WERI-Rb-1 (cell line): ENCODE measurements around the gene PDGFA.

Source experiments
- DNase-seq: peaks from one replicate; pipeline ENCODE4 v3.0.0-alpha.2; 2020
- H3K27ac ChIP-seq: fragments of 250-450 bp; sonication (Bioruptor Pico); 2 replicates; pipeline ENCODE4 v1.5.1; 2020; ENCODE audit warnings: mild to moderate bottlenecking, moderate library complexity
- H3K27me3 ChIP-seq: fragments of 250-450 bp; sonication (Bioruptor Pico); 2 replicates; pipeline ENCODE4 v1.5.1; 2021; ENCODE audit warnings: mild to moderate bottlenecking, low read depth, moderate library complexity; ENCODE audit not compliant: insufficient read depth, severe bottlenecking
- H3K36me3 ChIP-seq: fragments of 250-450 bp; sonication (Bioruptor Pico); 2 replicates; pipeline ENCODE4 v1.5.1; 2020; ENCODE audit warnings: mild to moderate bottlenecking, moderate library complexity
- H3K4me3 ChIP-seq: 2 replicates; pipeline ENCODE4 v1.5.1; 2011; ENCODE audit warnings: low read depth, mild to moderate bottlenecking, control low read depth, low read length
- H3K9me3 ChIP-seq: fragments of 250-450 bp; sonication (Bioruptor Pico); 2 replicates; pipeline ENCODE4 v1.5.1; 2021; ENCODE audit warnings: mild to moderate bottlenecking, moderate library complexity; ENCODE audit not compliant: severe bottlenecking
- CTCF ChIP-seq: IDR thresholded peaks from 2 replicates; pipeline ENCODE4 v1.5.1; 2011; ENCODE audit warnings: low read depth, mild to moderate bottlenecking, control low read depth, inconsistent platforms, low read length

PDGFA gene

DNA sequence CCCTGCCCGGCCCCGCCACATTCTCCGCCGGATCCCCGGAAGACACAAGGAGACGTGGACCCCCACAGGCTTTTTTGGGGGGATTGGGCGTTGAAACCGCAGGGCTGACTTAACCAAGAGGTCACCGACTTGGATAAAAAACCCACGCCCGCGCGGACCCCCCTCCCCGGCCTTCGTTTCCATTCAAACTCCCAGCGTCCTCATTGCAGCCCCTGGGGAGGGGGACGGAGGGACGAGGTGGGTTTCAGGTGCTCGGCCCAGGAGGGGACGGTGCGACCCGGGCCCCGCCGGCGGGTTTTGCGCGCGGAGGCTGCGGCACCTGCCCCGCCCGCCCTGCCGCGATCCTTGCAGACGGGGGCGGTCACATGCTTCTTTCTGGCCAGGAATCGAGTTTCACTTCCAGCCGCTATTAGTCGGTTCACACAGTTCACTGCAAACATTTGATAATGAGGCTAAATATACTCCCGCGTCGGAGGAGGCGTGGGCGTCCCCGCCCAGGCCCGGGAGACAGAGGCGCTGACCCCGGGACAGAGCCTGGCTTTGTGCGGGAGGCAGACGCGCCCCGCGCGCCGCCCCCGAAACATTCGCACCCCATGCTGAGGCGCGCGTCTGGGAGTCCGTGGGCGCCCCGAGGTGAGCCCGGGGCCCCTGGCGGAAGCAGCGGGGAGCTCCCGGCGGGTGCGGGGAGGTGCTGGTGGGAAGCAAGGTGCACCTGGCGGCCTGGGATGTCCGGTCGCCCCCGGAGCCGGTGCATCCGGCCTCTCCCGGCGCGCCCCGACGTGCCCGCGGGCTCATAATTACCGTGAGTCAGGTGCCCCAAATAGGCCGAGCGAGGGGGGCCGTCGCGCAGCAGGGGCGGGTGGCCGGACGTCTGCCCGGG, 2.7 kb upstream of the PDGFA start:
- peaks cover 57% of the 10 kb centered on the region for H3K27me3 ChIP-seq
- TF ChIP-seq CTCF, result no peak
- H3K9me3 ChIP-seq, result peaks cover 6% of the 10 kb centered on the region
- DNase-seq, result no peak
- peak overlapping the region; percentile 29 for H3K4me3 ChIP-seq
- H3K36me3 ChIP-seq, result no peaks in the 10 kb centered on the region
- H3K27ac ChIP-seq, result no peak overlapping the region

DNA sequence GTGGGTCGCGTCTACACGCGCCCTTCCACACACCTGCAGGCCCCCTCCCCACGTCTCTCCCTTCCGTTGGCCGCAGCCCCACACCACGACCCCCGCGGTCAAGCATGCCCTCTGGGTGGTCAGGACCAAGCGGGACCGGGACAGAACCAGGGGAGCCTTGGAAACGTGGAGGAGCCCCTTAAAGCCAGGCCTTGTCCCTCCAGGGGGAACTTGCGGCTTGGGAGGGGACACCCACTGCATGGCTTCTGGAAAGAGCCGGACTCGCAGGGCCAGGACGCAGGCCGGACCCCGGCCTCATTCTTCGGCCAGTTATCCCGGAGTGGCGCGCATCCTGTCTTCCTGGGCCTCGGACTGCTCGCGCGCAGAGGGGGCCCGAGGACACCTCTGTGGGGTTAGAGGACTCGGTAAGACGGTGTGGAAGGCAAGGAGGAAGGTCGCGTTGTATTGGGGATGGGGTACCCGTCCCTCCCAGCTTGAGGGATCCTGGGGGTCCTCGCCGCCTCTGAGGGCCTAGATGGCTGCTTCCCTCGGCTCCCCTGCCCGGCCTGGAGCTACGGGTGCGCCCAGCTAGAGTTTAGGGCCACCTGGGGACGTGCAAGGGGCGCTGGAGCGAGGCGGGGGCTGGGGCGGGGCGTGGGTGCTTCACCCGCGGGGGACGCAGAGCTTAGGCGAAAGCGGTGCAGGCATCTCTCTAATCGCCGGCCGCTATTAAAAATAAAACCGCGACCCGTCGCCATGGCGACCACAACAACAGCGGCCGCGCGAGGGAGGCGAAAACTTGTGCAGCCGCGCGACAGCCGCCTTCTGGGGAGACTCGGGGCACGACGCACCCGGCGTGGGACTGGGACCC, 1.8 kb upstream of the PDGFA start:
- no peak for DNase-seq
- Histone ChIP-seq H3K27ac (no peak overlapping the region), H3K9me3 (no peaks in the 10 kb centered on the region), H3K4me3 (peak overlapping the region; percentile 29), H3K27me3 (peaks cover 57% of the 10 kb centered on the region), H3K36me3 (no peaks in the 10 kb centered on the region)
- TF ChIP-seq CTCF, result no peak

- H3K4me3 ChIP-seq, result no peak overlapping the region; the same call in 1 of the 2 replicates
- peak; percentile 43 for TF ChIP-seq CTCF
- H3K27ac ChIP-seq, result no peak overlapping the region
- no peaks in the 10 kb centered on the region for H3K9me3 ChIP-seq
- H3K27me3 ChIP-seq, result peaks cover 63% of the 10 kb centered on the region
- DNase-seq, result no peak
- H3K36me3 ChIP-seq, result no peaks in the 10 kb centered on the region
Observed at GRCh38 chr7:520503-521161, 986 bp upstream of the PDGFA start.

- Histone ChIP-seq H3K27me3 (peaks cover 66% of the 10 kb centered on the region), H3K9me3 (no peaks in the 10 kb centered on the region), H3K36me3 (no peaks in the 10 kb centered on the region), H3K4me3 (peak overlapping the region; percentile 57), H3K27ac (no peak overlapping the region)
- TF ChIP-seq CTCF, result no peak
- DNase-seq, result peak; percentile 72
Observed at GRCh38 chr7:518630-519483, 789 bp downstream of the PDGFA start.
